ENCODE measurements around the gene EFHC1.

DNA sequence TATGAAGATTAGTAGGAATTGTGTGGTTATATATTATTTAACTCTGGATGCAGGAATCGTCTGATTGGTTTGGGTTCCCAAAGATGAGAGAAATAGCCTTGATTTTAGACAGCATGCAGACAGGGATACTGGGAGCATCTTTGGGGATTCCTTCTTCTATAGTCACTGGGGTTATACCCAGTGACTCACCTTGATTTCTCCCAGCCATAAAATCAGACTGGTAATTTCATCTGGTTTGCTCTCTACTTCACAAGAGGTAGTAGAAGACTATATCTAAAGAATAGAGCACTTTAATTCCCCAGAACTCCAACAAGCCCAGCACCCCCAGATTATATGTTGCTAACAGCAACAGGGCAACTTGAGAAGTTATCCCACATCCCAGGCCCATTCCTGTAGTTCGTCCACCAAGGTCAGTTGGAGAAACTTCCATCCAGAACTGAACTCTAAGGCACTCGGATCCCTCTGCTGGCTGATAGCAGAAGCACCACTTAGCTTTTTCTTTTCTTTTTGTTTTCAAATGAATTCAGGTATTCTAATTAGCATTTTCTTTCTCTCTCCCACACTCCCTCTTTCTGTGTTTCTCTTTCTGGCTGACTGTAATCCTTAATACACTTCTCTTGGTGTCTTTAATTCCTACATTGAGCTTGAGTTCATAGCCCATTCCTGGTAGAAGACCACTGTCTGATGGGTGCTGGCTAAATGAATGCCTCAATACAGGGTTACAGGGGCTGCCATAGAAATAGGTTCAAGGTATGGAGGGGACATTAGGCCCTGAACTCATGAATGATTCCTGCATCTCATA lies 20.4 kb upstream of the EFHC1 start:
- TF ChIP-seq, protein P1, sequence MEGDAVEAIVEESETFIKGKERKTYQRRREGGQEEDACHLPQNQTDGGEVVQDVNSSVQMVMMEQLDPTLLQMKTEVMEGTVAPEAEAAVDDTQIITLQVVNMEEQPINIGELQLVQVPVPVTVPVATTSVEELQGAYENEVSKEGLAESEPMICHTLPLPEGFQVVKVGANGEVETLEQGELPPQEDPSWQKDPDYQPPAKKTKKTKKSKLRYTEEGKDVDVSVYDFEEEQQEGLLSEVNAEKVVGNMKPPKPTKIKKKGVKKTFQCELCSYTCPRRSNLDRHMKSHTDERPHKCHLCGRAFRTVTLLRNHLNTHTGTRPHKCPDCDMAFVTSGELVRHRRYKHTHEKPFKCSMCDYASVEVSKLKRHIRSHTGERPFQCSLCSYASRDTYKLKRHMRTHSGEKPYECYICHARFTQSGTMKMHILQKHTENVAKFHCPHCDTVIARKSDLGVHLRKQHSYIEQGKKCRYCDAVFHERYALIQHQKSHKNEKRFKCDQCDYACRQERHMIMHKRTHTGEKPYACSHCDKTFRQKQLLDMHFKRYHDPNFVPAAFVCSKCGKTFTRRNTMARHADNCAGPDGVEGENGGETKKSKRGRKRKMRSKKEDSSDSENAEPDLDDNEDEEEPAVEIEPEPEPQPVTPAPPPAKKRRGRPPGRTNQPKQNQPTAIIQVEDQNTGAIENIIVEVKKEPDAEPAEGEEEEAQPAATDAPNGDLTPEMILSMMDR (conservative IDR thresholded peaks at IDR 0.05; ENCODE audit: low read length): peak; percentile 99
- TF ChIP-seq EZH2phosphoT487 (IDR thresholded peaks at IDR 0.05; ENCODE audit: borderline replicate concordance): no peak

Measured in Loucy (cell line).